GM12891 (cell line): ENCODE data around the gene RELCH.

ENCODE experiments used
- DNase-seq: peaks from one replicate; pipeline ENCODE4 v3.0.0; 2011; ENCODE audit warnings: low spot score; ENCODE audit not compliant: insufficient read length
- FAIRE-seq: peaks from 2 replicates; lab custom pipeline; 2011; peaks lifted over from hg19 to GRCh38; lab: Jason Lieb, UNC
- PAX5 ChIP-seq: IDR thresholded peaks from 2 replicates; pipeline ENCODE4 v1.6.1; 2011; ENCODE audit warnings: low read length, moderate library complexity, mild to moderate bottlenecking; ENCODE audit not compliant: insufficient read depth, severe bottlenecking
- POLR2A ChIP-seq: IDR thresholded peaks from 2 replicates; pipeline ENCODE4 v1.6.1; 2011; ENCODE audit warnings: low read depth, low read length, control low read depth
- POLR2AphosphoS5 ChIP-seq: IDR thresholded peaks from 2 replicates; pipeline ENCODE4 v1.6.1; 2011; ENCODE audit warnings: low read depth, low read length, control low read depth
- POU2F2 ChIP-seq: IDR thresholded peaks from 2 replicates; pipeline ENCODE4 v1.6.1; 2011; ENCODE audit warnings: low read depth, mild to moderate bottlenecking, control low read depth, low read length, moderate library complexity
- SPI1 ChIP-seq: IDR thresholded peaks from 2 replicates; pipeline ENCODE4 v1.6.1; 2011; ENCODE audit warnings: low read depth, low read length, control low read depth
- TAF1 ChIP-seq: IDR thresholded peaks from 2 replicates; pipeline ENCODE4 v1.6.1; 2011; ENCODE audit warnings: low read depth, low read length, control low read depth

The RELCH gene

GRCh38 chr18:62312851-62313250, 125.8 kb downstream of the RELCH start:
- FAIRE-seq (no peak), DNase-seq (no peak)
- TF ChIP-seq PAX5 (no peak), SPI1 (peak; percentile 43; the same call in 1 of the 2 replicates)

- TF ChIP-seq POU2F2 (no peak), POLR2A (no peak), SPI1 (no peak), POLR2AphosphoS5 (no peak), TAF1 (no peak), PAX5 (no peak)
- DNase-seq (no peak), FAIRE-seq (no peak)
These were observed 131.4 kb downstream of the RELCH start for GRCh38 chr18:62318228-62319180.

GRCh38 chr18:62321201-62321600, 134.1 kb downstream of the RELCH start:
- DNase-seq = no peak
- no peak for TF ChIP-seq POU2F2
- TF ChIP-seq TAF1 = no peak
- no peak for TF ChIP-seq POLR2AphosphoS5
- no peak for TF ChIP-seq PAX5
- no peak for TF ChIP-seq POLR2A
- TF ChIP-seq SPI1 = no peak

GRCh38 chr18:62323483-62324180, 136.6 kb downstream of the RELCH start:
- TF ChIP-seq SPI1 = no peak
- TF ChIP-seq POU2F2 = no peak
- TF ChIP-seq POLR2A = no peak
- TF ChIP-seq TAF1 = no peak
- no peak for TF ChIP-seq PAX5
- no peak for TF ChIP-seq POLR2AphosphoS5
- FAIRE-seq = peak; percentile 45

More at GRCh38 chr18:62321201-62321600, 134.1 kb downstream of the RELCH start:
- no peak for FAIRE-seq

GRCh38 chr18:62324181-62324828, 137.2 kb downstream of the RELCH start:
- no peak for FAIRE-seq
- TF ChIP-seq TAF1 = no peak
- no peak for TF ChIP-seq POLR2AphosphoS5
- TF ChIP-seq SPI1 = no peak
- DNase-seq = no peak

More at GRCh38 chr18:62323483-62324180, 136.6 kb downstream of the RELCH start:
- no peak for DNase-seq

GRCh38 chr18:62324917-62325805, 138.1 kb downstream of the RELCH start, which contains the start of gene TNFRSF11A:
Gene TNFRSF11A (plus strand): TSS chr18:62325310. CDS start chr18:62325353, 43 bp downstream.
- peak; percentile 82 for DNase-seq
- TF ChIP-seq POU2F2 (no peak), TAF1 (no peak)
- peak; percentile 72 for FAIRE-seq

GRCh38 chr18:62325806-62326645, 139.0 kb downstream of the RELCH start:
- DNase-seq = peak; percentile 24
- no peak for TF ChIP-seq SPI1
- TF ChIP-seq PAX5 = no peak
- no peak for TF ChIP-seq POU2F2
- no peak for TF ChIP-seq POLR2AphosphoS5
- TF ChIP-seq POLR2A = no peak
- TF ChIP-seq TAF1 = no peak
- FAIRE-seq = peak; percentile 82
